ENCODE data around the gene ROR2. TPM values are rescaled to one million over a fixed set of nuclear protein-coding genes. Genes with fewer than 3 reads are reported as not detected.

ROR2 gene
- total RNA-seq, 4 donors from 2014 or later, result 6.3 to 32.2 (median 15.1) TPM

DNA sequence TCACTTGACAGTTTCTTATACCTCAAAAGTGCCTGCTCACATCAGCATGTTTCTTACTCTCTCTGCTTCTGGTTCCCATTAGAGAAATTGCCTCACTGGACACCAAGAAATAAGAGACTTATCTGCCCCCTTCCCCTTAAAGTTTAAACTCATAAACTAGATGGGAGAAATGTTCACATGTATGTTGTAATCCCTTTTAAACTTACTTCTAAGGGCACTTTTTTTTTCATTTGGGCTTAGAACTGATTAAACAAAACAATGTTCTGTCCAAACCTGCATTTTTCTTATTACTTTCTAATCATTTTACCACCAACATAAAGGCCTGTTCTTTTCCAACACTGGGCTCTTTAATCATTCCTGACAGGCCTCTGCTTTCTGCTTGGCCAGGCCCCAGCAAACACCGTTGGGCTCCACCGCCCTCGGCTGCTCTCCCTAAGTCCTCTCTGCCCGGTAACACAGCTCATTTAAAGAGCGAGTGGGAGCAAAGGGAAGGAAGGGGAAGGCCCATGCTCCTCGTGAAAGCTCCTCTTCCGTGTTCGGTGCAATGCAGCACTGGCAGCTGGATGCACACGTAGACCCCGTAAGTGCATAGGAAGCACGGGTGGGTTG, 53.4 kb downstream of the ROR2 start:
- DNase-seq (ENCODE audit: low spot score) (peak; percentile 21), ATAC-seq (ENCODE audit: low FRiP score) (peak; percentile 69)
- TF ChIP-seq, protein P1, sequence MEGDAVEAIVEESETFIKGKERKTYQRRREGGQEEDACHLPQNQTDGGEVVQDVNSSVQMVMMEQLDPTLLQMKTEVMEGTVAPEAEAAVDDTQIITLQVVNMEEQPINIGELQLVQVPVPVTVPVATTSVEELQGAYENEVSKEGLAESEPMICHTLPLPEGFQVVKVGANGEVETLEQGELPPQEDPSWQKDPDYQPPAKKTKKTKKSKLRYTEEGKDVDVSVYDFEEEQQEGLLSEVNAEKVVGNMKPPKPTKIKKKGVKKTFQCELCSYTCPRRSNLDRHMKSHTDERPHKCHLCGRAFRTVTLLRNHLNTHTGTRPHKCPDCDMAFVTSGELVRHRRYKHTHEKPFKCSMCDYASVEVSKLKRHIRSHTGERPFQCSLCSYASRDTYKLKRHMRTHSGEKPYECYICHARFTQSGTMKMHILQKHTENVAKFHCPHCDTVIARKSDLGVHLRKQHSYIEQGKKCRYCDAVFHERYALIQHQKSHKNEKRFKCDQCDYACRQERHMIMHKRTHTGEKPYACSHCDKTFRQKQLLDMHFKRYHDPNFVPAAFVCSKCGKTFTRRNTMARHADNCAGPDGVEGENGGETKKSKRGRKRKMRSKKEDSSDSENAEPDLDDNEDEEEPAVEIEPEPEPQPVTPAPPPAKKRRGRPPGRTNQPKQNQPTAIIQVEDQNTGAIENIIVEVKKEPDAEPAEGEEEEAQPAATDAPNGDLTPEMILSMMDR (IDR thresholded peaks at IDR 0.05), result no peak

DNA sequence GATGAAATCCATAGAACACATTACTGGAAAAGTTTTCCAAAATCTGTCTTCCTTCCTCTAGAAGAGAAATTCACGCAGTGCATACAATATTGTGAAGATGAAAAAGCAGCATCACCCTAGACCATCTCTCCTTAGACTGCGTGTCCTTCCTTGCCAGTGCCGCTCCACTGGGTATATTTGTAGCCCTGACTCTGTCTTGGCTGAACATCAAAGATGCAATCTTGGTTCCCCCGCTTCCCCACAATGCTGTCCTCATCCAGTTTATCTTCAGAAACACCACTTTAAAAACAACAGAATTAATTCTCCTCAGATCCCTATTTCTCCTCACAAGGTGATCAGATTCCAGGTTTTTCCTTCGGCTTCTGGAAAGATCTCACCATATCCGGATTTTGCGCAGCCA, 53.9 kb downstream of the ROR2 start:
- TF ChIP-seq, protein P1 (IDR thresholded peaks at IDR 0.05), result no peak
- no peak for ATAC-seq (ENCODE audit: low FRiP score)
- peak; percentile 15 for DNase-seq (ENCODE audit: low spot score)

GRCh38 chr9:91894536-91894935, 55.5 kb downstream of the ROR2 start:
- no peak for DNase-seq (ENCODE audit: low spot score)
- no peak for ATAC-seq (ENCODE audit: low FRiP score)
- TF ChIP-seq, protein P1 (IDR thresholded peaks at IDR 0.05), result no peak

DNA sequence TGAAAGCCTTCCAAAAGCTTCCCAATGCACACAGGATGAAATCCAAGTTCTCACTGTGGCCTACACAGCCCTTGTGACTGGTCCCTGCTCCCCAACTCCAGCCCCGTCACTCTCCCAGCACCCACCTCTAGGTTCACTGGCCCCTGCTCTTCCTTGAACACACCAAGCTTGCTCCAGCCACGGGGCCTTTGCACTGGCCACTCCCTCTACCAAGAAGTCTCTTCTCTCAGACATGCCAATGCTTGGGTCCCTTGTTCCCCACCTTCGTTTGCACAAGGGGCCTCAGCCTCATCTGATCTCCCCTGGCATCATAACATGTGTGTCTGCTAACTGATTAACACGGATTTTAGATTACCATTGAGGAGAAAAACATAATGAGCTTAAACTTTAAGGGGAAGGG, 56.0 kb downstream of the ROR2 start:
- ATAC-seq (ENCODE audit: low FRiP score), result no peak
- TF ChIP-seq, protein P1 (IDR thresholded peaks at IDR 0.05), result no peak
- DNase-seq (ENCODE audit: low spot score), result no peak

- TF ChIP-seq, protein P1 (IDR thresholded peaks at IDR 0.05), result no peak
- no peak for ATAC-seq (ENCODE audit: low FRiP score)
- DNase-seq (ENCODE audit: low spot score), result no peak
These were observed 58.1 kb downstream of the ROR2 start for GRCh38 chr9:91891915-91892314.

- TF ChIP-seq, protein P1 (IDR thresholded peaks at IDR 0.05), result no peak
- DNase-seq (ENCODE audit: low spot score) (no peak), ATAC-seq (ENCODE audit: low FRiP score) (no peak)
These were observed 59.4 kb downstream of the ROR2 start for GRCh38 chr9:91890662-91891061.

- ATAC-seq (ENCODE audit: low FRiP score) (no peak), DNase-seq (ENCODE audit: low spot score) (no peak)
- TF ChIP-seq, protein P1 (IDR thresholded peaks at IDR 0.05), result no peak
These were observed 60.7 kb downstream of the ROR2 start for GRCh38 chr9:91889161-91889911.

Data from omental fat pad (tissue), 4 donors.